Suppressor macrophage treated with lipopolysaccharide for 4 hours (primary cell): Measurements from ENCODE around the gene TBCE.

Experiments
- DNase-seq: peaks from one replicate; pipeline ENCODE4 v3.0.0-alpha.2; 2020

Gene TBCE

DNA sequence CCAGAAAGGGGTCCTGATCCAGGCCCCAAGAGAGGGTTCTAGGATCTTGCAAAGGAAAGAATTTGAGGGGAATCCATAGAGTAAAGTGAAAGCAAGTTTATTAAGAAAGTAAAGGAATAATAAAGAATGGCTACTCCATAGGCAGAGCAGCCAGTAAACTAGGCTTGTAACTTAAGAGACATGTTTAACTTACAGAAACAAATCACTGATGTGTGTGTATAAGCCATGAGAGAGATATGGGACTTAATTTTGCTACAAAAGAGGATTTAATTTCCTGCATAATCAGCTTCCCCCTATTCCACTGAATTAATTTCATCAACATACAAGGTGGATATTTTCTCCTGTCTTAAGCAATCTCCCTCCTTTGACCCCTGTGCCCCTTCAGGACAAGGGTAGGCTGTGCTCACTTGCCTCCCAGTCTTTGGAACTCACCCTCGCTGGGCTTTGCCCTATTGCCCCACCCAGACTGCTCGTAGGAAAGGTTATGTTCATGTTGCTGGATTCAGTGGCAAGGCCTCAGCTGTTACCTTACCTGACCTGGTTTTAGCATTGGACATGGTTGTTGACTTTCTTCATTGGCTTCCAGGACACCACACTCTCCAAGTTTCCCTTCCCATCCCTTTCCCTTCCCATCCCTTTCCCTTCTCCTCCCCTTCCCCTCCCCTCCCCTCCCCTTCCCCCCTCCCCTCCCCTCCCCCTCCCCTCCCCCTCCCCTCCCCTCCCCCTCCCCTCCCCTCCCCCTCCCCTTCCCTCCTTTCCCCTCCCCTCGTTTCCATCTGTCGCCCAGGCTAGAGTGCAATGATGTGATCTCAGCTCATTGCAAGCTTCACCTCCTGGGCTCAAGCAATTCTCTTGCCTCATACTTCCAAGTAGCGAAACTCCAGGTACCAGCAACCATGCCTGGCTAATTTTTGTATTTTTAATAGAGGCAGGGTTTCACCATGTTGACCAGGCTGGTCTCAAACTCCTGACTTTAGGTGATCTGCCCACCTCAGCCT lies 44.6 kb downstream of the TBCE start:
- no peak for DNase-seq

GRCh38 chr1:235415008-235415904 lies 48.0 kb downstream of the TBCE start:
- peak; percentile 71 for DNase-seq

- no peak for DNase-seq
Observed at GRCh38 chr1:235416662-235417049, 49.4 kb downstream of the TBCE start.

DNA sequence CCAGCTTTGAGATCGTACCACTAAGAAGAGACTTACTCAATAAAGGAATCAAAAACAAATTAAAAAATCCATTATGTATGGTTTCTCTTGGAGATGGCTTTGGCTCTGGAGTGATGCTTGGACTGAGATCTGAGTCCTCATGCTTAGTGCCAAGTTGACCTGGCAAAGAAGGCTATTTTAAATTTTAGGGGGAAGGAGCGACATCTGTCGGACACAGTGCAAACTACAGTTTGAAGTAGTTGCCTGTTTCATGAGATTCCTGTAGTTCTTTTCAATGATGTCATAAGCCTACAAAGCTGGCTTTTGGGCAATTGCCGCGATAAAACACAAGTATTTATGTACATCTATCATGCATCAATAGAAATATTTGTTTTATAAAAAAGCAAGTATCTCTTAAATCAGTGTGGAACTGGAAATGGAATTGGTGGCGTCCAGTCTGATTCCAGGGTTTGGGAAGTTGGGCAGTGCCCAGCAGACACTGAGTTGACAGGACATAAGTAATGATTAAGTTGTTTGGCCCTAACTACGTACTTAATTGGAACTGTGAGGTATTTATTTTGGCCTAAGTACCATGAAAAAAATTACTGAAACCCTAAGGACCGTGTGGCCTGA lies 50.0 kb downstream of the TBCE start:
- peak; percentile 72 for DNase-seq

- DNase-seq = no peak
Observed at GRCh38 chr1:235421751-235422150, 54.5 kb downstream of the TBCE start.

DNA sequence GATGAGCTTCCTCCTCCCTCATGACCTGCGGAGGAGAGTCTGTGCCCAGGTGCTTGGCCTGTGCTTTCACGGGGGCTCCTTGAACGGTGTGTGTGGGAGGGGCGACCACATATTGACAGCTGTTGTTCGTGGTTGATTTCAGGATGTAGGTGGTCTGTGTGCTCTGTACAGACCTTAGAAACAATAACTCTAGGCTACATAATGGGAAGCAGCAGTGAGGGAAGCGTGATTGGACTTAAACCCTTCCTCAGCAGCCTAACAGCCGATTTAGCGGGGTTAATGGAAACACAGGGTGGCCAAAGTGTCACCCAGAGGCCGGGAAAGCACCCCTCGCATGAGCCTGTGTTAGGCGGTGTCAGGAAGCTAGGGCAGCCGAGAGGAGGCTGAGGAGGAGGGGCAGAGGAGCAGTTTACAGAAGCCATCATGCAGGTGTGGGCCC lies 56.0 kb downstream of the TBCE start:
- DNase-seq = no peak

- no peak for DNase-seq
Observed at GRCh38 chr1:235424092-235424491, 56.9 kb downstream of the TBCE start.

- no peak for DNase-seq
Observed at GRCh38 chr1:235425357-235425756, 58.1 kb downstream of the TBCE start.

GRCh38 chr1:235426143-235426542 lies 58.9 kb downstream of the TBCE start:
- no peak for DNase-seq

- no peak for DNase-seq
Observed at GRCh38 chr1:235426680-235427079, 59.5 kb downstream of the TBCE start.

DNA sequence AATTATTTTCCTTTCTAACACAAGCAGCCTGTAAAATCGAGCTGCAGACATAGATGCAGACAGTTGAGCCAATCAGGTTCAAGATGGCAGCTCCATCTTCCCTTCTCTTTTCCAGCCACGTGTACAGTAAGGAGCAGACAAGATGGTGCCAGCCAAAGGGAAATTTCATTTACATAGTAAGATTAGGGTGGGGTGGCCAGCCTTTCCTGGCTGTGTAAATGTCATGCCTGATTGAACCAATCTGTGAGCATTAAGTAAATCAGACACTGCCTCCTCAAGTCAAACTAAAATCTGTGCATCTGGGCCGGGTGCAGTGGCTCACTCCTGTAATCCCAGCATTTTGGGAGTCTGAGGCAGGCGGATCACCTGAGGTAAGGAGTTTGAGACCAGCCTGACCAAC lies 60.2 kb downstream of the TBCE start:
- no peak for DNase-seq

GRCh38 chr1:235429143-235429542 lies 61.9 kb downstream of the TBCE start:
- no peak for DNase-seq

DNA sequence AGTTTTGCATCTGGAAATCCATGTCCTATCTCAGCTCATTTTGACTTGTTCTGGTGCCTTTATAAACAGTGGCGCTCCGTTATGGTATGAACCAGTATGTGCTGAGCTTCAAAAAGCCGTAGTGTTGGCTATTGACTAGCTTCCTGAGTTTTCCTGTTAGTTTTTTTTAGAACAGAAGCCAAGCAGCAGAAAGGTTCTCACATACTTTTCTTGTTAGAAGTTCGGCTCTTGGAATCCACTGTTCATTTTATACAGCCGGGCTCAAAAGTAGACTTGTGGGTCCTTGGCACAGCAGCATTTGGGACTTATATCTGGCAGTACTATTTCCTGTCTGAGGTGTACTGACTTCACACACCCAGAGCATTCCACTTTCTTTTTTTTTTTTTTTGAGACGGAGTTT lies 63.8 kb downstream of the TBCE start:
- no peak for DNase-seq

DNA sequence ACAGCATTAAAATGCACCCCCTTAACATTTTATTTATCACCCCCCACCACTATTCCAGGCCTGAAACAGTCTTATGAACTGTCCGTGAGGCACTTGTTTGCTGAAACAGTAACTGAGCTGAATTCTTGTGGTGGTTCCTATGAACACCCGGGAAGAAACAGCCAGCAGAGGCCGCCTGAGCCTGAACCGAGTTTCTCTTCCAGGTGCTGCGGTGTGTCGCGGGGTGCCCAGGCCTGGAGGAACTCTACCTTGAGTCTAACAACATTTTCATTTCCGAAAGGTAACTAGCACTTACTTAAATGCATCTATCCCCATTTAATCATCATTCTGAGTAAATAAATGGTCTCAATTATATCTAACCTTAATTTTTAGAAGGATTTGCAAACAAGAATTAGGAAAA lies 66.8 kb downstream of the TBCE start:
- DNase-seq = no peak

DNA sequence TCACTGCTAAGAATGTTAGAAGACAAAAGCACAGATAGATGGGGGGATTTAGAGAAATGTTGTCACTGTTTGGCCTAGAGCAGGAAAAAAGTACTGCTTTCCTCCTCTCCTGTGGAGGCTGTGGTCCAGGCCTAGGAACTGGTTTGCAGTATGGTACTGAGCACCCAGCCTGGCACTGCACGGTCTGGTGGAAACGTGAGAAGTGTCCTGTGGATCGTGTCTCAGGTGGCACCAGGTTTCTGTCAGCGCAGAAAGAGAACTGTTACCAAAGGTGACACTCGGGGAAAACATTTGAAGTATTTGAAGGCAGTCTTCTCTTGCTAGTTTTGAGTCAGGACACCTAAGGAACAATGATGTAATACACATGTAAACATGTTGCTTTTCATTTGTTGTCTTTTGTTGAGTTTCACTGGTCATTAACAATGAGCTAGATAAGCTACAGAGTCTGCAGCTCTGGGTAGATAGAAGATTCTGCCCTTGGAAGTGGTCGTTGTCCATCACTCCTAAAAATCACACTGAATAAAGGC lies 74.0 kb downstream of the TBCE start:
- no peak for DNase-seq

- DNase-seq = peak; percentile 11
Observed at GRCh38 chr1:235442788-235443429, 75.7 kb downstream of the TBCE start.

DNA sequence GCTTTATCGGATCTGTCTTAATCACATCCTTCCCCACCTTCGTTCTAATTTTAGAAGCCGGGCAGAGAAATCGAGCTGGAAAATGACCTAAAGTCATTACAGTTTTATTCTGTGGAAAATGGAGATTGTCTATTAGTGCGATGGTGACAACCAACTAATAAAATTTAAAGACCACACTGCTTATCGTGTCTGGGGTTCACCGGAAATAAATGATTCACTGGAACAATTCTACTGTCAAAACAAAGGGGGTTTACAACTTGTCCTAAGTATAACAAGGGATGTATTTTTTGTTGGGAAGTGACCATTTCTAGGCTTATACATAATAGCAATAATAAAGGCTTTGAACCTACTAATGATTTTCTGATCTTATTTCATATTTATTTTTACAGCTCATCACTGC lies 81.4 kb downstream of the TBCE start:
- no peak for DNase-seq

GRCh38 chr1:235450433-235450832 lies 83.2 kb downstream of the TBCE start:
- no peak for DNase-seq

- no peak for DNase-seq
Observed at GRCh38 chr1:235450886-235451483, 83.8 kb downstream of the TBCE start.

DNA sequence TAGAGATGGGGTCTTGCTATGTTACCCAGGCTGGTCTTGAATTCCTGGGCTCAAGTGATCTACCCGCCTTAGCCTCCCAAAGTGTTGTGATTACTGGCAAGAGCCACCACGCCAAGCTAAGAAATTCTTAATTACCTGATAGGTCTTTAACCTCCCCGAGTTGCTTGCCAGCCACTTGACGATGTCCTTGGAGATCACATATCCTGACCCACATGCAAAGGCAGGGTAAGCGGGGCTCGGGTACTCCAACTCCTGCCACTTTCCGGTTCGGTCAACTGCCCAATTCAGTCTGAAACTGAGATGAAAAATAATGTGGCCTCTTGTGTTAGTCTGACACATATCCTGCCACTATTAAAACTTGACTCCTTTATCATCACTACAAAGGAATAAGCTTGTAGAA lies 86.8 kb downstream of the TBCE start:
- DNase-seq = no peak

DNA sequence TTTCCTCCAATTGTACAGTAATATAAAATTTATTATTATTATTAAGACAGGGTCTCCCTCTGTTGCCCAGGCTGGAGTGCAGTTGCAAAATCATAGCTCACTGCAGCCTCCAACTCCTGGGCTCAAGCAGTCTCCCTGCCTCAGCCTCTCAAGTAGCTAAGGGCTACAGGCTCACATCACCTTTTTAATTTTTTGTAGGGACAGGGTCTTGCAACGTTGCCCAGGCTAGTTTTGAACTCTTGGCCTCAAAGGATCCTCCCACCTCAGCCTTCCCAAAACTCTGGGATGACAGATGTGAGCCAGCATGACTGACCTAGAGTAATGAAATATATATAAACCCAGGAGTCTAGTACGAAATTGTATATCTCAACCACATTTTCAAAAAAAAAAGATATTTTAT lies 87.9 kb downstream of the TBCE start:
- DNase-seq = no peak

- DNase-seq = no peak
Observed at GRCh38 chr1:235455823-235456222, 88.6 kb downstream of the TBCE start.
